Body of pancreas (tissue), 4 donors: ENCODE data around the gene SNRNP48.

Experiments
- CTCF ChIP-seq, 7 experiments: fragments of 450-650 bp in 4 of 7; fragments of 200-600 bp in 3 of 7; sonication (generic) in 3 of 7; IDR thresholded peaks; one replicate each; pipeline ENCODE4 v1.5.1; 2016 to 2019; ENCODE audit warnings: antibody characterized with exemption in 7 of 7
- POLR2A ChIP-seq, 3 donors: fragments of 450-650 bp; IDR thresholded peaks; one replicate each; pipeline ENCODE4 v1.6.1; 2016; ENCODE audit warnings: antibody characterized with exemption in 3 of 3, mild to moderate bottlenecking in 2 of 3

GRCh38 chr6:7580537-7580926 is 9.5 kb upstream of the SNRNP48 start:
- TF ChIP-seq CTCF (IDR thresholded peaks at IDR 0.05) = no peak
- no peak for TF ChIP-seq POLR2A (IDR thresholded peaks at IDR 0.05)
